H9 (cell line): Measurements from ENCODE around the gene ARFGEF3. TPM values are rescaled to one million over a fixed set of nuclear protein-coding genes. Genes with fewer than 3 reads are reported as not detected.

Source experiments
- DNase-seq: peaks from one replicate; pipeline ENCODE4 v3.0.0-alpha.2; 2017
- H2AFZ ChIP-seq: one replicate; pipeline ENCODE4 v1.6.1; 2013; ENCODE audit warnings: mild to moderate bottlenecking, low read length, control low read depth, moderate library complexity
- H2AK5ac ChIP-seq: 2 replicates; pipeline ENCODE4 v1.6.1; 2013; ENCODE audit warnings: low read length, control low read depth, mixed read lengths; ENCODE audit not compliant: insufficient read length
- H2BK120ac ChIP-seq: one replicate; pipeline ENCODE4 v1.6.1; 2013; ENCODE audit warnings: low read depth, mild to moderate bottlenecking, low read length, control low read depth, inconsistent platforms; ENCODE audit not compliant: poor library complexity, severe bottlenecking
- H2BK12ac ChIP-seq: 2 replicates; pipeline ENCODE4 v1.6.1; 2013; ENCODE audit warnings: low read length, control low read depth, mixed read lengths, low read depth; ENCODE audit not compliant: insufficient read length
- H2BK15ac ChIP-seq: 2 replicates; pipeline ENCODE4 v1.6.1; 2013; ENCODE audit warnings: low read depth, low read length, control low read depth
- H2BK20ac ChIP-seq: one replicate; pipeline ENCODE4 v1.6.1; 2013; ENCODE audit warnings: low read depth, mild to moderate bottlenecking, low read length, control low read depth, inconsistent platforms; ENCODE audit not compliant: poor library complexity, severe bottlenecking
- H2BK5ac ChIP-seq: 2 replicates; pipeline ENCODE4 v1.6.1; 2013; ENCODE audit warnings: low read length, control low read depth, mixed read lengths; ENCODE audit not compliant: insufficient read length
- H3K14ac ChIP-seq: 2 replicates; pipeline ENCODE4 v1.6.1; 2013; ENCODE audit warnings: low read length, control low read depth; ENCODE audit not compliant: insufficient read depth
- H3K18ac ChIP-seq: 2 replicates; pipeline ENCODE4 v1.6.1; 2013; ENCODE audit warnings: low read depth, mild to moderate bottlenecking, mixed read lengths, low read length, control low read depth; ENCODE audit not compliant: insufficient read length
- H3K23ac ChIP-seq: 2 replicates; pipeline ENCODE4 v1.6.1; 2013; ENCODE audit warnings: low read length, control low read depth, mixed read lengths, low read depth; ENCODE audit not compliant: insufficient read length
- H3K23me2 ChIP-seq: 2 replicates; pipeline ENCODE4 v1.6.1; 2013; ENCODE audit warnings: low read depth, mild to moderate bottlenecking, mixed read lengths, low read length, control low read depth; ENCODE audit not compliant: insufficient read length, poor library complexity, severe bottlenecking
- H3K27ac ChIP-seq: 2 replicates; pipeline ENCODE4 v1.5.1; 2013; ENCODE audit warnings: low read length, control low read depth, mixed read lengths, low read depth; ENCODE audit not compliant: insufficient read length
- H3K27me3 ChIP-seq: 2 replicates; pipeline ENCODE4 v1.6.1; 2013; ENCODE audit warnings: low read length, control low read depth, inconsistent platforms; ENCODE audit not compliant: insufficient read depth
- H3K4ac ChIP-seq: 2 replicates; pipeline ENCODE4 v1.6.1; 2013; ENCODE audit warnings: low read depth, mild to moderate bottlenecking, control low read depth, inconsistent platforms, low read length, moderate library complexity
- H3K4me1 ChIP-seq: 2 replicates; pipeline ENCODE4 v1.6.1; 2013; ENCODE audit warnings: low read length, control low read depth, inconsistent platforms; ENCODE audit not compliant: insufficient read depth
- H3K4me2 ChIP-seq: 2 replicates; pipeline ENCODE4 v1.6.1; 2013; ENCODE audit warnings: low read length, control low read depth, mixed read lengths; ENCODE audit not compliant: insufficient read length, insufficient read depth
- H3K56ac ChIP-seq: 2 replicates; pipeline ENCODE4 v1.6.1; 2013; ENCODE audit warnings: low read depth, mild to moderate bottlenecking, mixed read lengths, low read length, control low read depth; ENCODE audit not compliant: insufficient read length
- H3K79me1 ChIP-seq: 2 replicates; pipeline ENCODE4 v1.6.1; 2013; ENCODE audit warnings: low read depth, mild to moderate bottlenecking, moderate library complexity, low read length, control low read depth, inconsistent platforms; ENCODE audit not compliant: insufficient read depth, poor library complexity, severe bottlenecking
- H3K79me2 ChIP-seq: 2 replicates; pipeline ENCODE4 v1.6.1; 2013; ENCODE audit warnings: low read length, control low read depth, inconsistent platforms; ENCODE audit not compliant: insufficient read depth
- H3K9ac ChIP-seq: 2 replicates; pipeline ENCODE4 v1.6.1; 2013; ENCODE audit warnings: low read length, control low read depth, mixed read lengths; ENCODE audit not compliant: insufficient read length; ENCODE audit errors: extremely low read depth
- H3K9me3 ChIP-seq: one replicate; pipeline ENCODE4 v1.6.1; 2013; ENCODE audit warnings: low read depth, low read length, inconsistent platforms; ENCODE audit not compliant: control insufficient read depth
- H3T11ph ChIP-seq: one replicate; pipeline ENCODE4 v1.6.1; 2013; ENCODE audit warnings: mild to moderate bottlenecking, low read length, control low read depth, inconsistent platforms
- H4K20me1 ChIP-seq: one replicate; pipeline ENCODE4 v1.6.1; 2013; ENCODE audit not compliant: control insufficient read depth, insufficient read length, insufficient read depth
- H4K5ac ChIP-seq: 2 replicates; pipeline ENCODE4 v1.6.1; 2013; ENCODE audit warnings: low read depth, mild to moderate bottlenecking, mixed read lengths, low read length, control low read depth; ENCODE audit not compliant: insufficient read length
- H4K8ac ChIP-seq: replicated peaks from 2 replicates; pipeline ENCODE4 v1.6.1; 2013; ENCODE audit warnings: low read length, control low read depth, mixed read lengths, low read depth; ENCODE audit not compliant: insufficient read length
- H4K91ac ChIP-seq: 2 replicates; pipeline ENCODE4 v1.6.1; 2013; ENCODE audit warnings: low read depth, mild to moderate bottlenecking, moderate library complexity, mixed read lengths, low read length, control low read depth; ENCODE audit not compliant: insufficient read length
- H3K27ac Mint-ChIP-seq, 3 experiments: 2 replicates in 2 of 3; 3 replicates in 1 of 3; pipeline ENCODE4 v1.8.0; 2020 to 2021; ENCODE audit warnings: mixed read lengths in 3 of 3, mild to moderate bottlenecking in 1 of 3, moderate library complexity in 1 of 3
- H3K27me3 Mint-ChIP-seq: 2 replicates; pipeline ENCODE4 v1.8.0; 2021; ENCODE audit warnings: low read depth, mild to moderate bottlenecking, moderate library complexity, mixed read lengths
- H3K36me3 Mint-ChIP-seq, 3 experiments: 2 replicates in 2 of 3; 3 replicates in 1 of 3; pipeline ENCODE4 v1.8.0; 2020 to 2021; ENCODE audit warnings: low read depth in 3 of 3, mixed read lengths in 3 of 3; ENCODE audit not compliant: insufficient read depth in 1 of 3
- H3K4me1 Mint-ChIP-seq, 2 experiments: 2 replicates each; pipeline ENCODE4 v1.8.0; 2020; ENCODE audit warnings: mixed read lengths in 2 of 2
- H3K4me3 Mint-ChIP-seq, 2 experiments: 2 replicates in 1 of 2; 3 replicates in 1 of 2; pipeline ENCODE4 v1.8.0; 2020 to 2021; ENCODE audit warnings: mild to moderate bottlenecking in 2 of 2, mixed read lengths in 2 of 2, moderate library complexity in 1 of 2
- H3K9me3 Mint-ChIP-seq, 2 experiments: 2 replicates in 1 of 2; 3 replicates in 1 of 2; pipeline ENCODE4 v1.8.0; 2020; ENCODE audit warnings: mild to moderate bottlenecking in 2 of 2, mixed read lengths in 2 of 2, moderate library complexity in 1 of 2
- WGBS: extraction: QIAGEN DNeasy Blood & Tissue Kit; methylation state at CpG from one replicate; pipeline ENCODE4 v1.1.7; 2013; ENCODE audit warnings: missing lambda C conversion rate, low lambda C conversion rate, mixed read lengths; ENCODE audit not compliant: insufficient read length; ENCODE audit errors: extremely low coverage; 5-methylcytosine and 5-hydroxymethylcytosine counted together
- total RNA-seq: library from RNA; stranded (reverse); gene quantifications from 2 replicates; pipeline ENCODE4 v1.2.1, GENCODE V29; 2021
- TF ChIP-seq, protein P1 (sequence below): fragments of 200-600 bp; sonication (generic); conservative IDR thresholded peaks from 3 replicates; pipeline ENCODE4 v1.8.0; 2021; ENCODE audit warnings: antibody characterized with exemption, mild to moderate bottlenecking

Gene ARFGEF3
- total RNA-seq, 1 experiment from 2014 or later: 13.7 TPM

DNA sequence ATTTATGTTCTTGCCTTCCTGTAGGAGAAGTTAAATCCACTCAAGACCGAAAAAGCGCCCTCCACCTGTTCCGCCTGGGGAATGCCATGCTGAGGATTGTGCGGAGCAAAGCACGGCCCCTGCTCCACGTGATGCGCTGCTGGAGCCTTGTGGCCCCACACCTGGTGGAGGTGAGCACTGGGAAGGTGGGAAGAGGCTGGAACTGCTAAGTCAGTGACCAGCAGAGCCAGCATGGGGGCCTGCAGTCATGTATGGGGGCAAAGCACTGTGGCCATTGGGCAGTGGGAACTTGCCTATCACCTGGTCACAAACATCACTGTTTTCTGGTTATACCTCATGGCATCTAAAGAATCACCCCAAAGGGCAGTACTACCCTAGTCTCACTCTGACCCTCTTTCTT, 135.0 kb downstream of the ARFGEF3 start:
- Histone ChIP-seq H2BK15ac (no peak overlapping the region), H2BK120ac (peak overlapping the region; percentile 23), H3K23me2 (no peaks in the 10 kb centered on the region), H3K4me1 (no peaks in the 10 kb centered on the region), H3K14ac (no peak overlapping the region), H3K9me3 (no peaks in the 10 kb centered on the region), H3K27me3 (no peaks in the 10 kb centered on the region; the same call in 1 of the 2 replicates), H4K91ac (no peak overlapping the region), H2BK12ac (no peak overlapping the region), H2AFZ (no peak overlapping the region), H3K9ac (no peak overlapping the region), H3K79me1 (no peaks in the 10 kb centered on the region), H3K23ac (no peak overlapping the region), H4K5ac (no peak overlapping the region), H3K27ac (no peak overlapping the region), H3T11ph (no peak overlapping the region), H2BK5ac (no peak overlapping the region), H3K18ac (no peak overlapping the region), H3K79me2 (no peaks in the 10 kb centered on the region), H2BK20ac (no peak overlapping the region), H2AK5ac (no peak overlapping the region), H4K20me1 (no peaks in the 10 kb centered on the region), H3K56ac (no peak overlapping the region), H4K8ac (no peak overlapping the region), H3K4me2 (no peak overlapping the region), H3K4ac (no peak overlapping the region)
- WGBS: no CpG with 5 or more reads among the region's 7 CpGs
- DNase-seq: no peak
- Mint-ChIP-seq H3K27ac (no peak overlapping the region), H3K27me3 (no peaks in the 10 kb centered on the region), H3K9me3 (no peaks in the 10 kb centered on the region), H3K4me3 (no peak overlapping the region), H3K36me3 (peaks cover 4 to 36% (median 15%) of the 10 kb centered on the region in 3 experiments; a peak in 6 of 7 replicates), H3K4me1 (peaks cover 4% of the 10 kb centered on the region in 2 experiments)
- TF ChIP-seq, protein P1, sequence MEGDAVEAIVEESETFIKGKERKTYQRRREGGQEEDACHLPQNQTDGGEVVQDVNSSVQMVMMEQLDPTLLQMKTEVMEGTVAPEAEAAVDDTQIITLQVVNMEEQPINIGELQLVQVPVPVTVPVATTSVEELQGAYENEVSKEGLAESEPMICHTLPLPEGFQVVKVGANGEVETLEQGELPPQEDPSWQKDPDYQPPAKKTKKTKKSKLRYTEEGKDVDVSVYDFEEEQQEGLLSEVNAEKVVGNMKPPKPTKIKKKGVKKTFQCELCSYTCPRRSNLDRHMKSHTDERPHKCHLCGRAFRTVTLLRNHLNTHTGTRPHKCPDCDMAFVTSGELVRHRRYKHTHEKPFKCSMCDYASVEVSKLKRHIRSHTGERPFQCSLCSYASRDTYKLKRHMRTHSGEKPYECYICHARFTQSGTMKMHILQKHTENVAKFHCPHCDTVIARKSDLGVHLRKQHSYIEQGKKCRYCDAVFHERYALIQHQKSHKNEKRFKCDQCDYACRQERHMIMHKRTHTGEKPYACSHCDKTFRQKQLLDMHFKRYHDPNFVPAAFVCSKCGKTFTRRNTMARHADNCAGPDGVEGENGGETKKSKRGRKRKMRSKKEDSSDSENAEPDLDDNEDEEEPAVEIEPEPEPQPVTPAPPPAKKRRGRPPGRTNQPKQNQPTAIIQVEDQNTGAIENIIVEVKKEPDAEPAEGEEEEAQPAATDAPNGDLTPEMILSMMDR: no peak
